Skeletal muscle tissue (tissue), 4 donors: ENCODE measurements around the gene RGS8. TPM values are rescaled to one million over a fixed set of nuclear protein-coding genes. Genes with fewer than 3 reads are reported as not detected.

ENCODE experiments used
- H3K27ac ChIP-seq: one replicate; pipeline ENCODE4 v1.7.0; 2013; ENCODE audit warnings: mild to moderate bottlenecking, low read depth, low read length, inconsistent platforms
- H3K27me3 ChIP-seq, 3 donors: one replicate each; pipeline ENCODE4 v1.7.0; 2013; ENCODE audit warnings: low read length in 3 of 3; ENCODE audit not compliant: control insufficient read depth in 3 of 3, insufficient read depth in 3 of 3
- H3K36me3 ChIP-seq, 3 donors: one replicate each; pipeline ENCODE4 v1.7.0; 2013; ENCODE audit warnings: low read length in 3 of 3; ENCODE audit not compliant: control insufficient read depth in 3 of 3, insufficient read depth in 3 of 3
- H3K4me1 ChIP-seq, 3 donors: one replicate each; pipeline ENCODE4 v1.7.0; 2013; ENCODE audit warnings: low read length in 3 of 3, mild to moderate bottlenecking in 3 of 3; ENCODE audit not compliant: control insufficient read depth in 3 of 3, insufficient read depth in 3 of 3
- H3K4me3 ChIP-seq, 3 donors: one replicate each; pipeline ENCODE4 v1.7.0; 2013; ENCODE audit warnings: low read length in 3 of 3
- H3K9ac ChIP-seq, 3 donors: one replicate each; pipeline ENCODE4 v1.7.0; 2013; ENCODE audit warnings: low read length in 3 of 3, mild to moderate bottlenecking in 3 of 3, moderate library complexity in 2 of 3, low read depth in 1 of 3
- H3K9me3 ChIP-seq, 3 donors: one replicate each; pipeline ENCODE4 v1.7.0; 2013; ENCODE audit warnings: low read length in 3 of 3; ENCODE audit not compliant: control insufficient read depth in 3 of 3
- total RNA-seq: library from RNA; depleted of rRNA; stranded (reverse); fragments of >200 nt; gene quantifications from one replicate; pipeline ENCODE4 v1.2.3, GENCODE V29; 2014
- donor health status: Osteomylitis.

RGS8 gene
- total RNA-seq, 1 donor from 2014 or later, result not detected

DNA sequence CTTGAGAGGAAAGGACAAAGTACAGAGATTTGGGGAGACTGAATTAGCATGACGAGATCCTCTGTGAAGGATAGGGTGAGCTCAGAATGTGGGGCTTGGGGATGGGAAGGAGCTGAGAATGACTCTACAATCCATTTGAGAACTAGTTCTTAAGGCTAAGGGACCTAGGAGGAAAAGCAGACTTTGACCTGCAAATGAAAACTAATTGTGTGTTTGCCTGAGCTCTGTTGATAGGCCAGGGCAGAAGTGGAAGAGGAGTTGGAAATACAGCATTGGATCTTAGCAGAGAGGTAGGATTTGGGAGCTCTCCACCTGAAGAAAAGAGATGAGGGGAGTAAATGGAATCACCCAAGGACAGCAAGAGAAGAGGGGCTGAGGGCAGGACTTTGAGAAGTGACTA is 2.1 kb upstream of the RGS8 start:
- peaks cover 7 to 18% (median 13%) of the 10 kb centered on the region in 3 donors for H3K27me3 ChIP-seq
- H3K9ac ChIP-seq, result no peak overlapping the region
- H3K27ac ChIP-seq, result no peak overlapping the region
- no peak overlapping the region for H3K4me3 ChIP-seq
- H3K9me3 ChIP-seq, result no peaks in the 10 kb centered on the region
- H3K36me3 ChIP-seq, result no peaks in the 10 kb centered on the region
- H3K4me1 ChIP-seq, result no peaks in the 10 kb centered on the region

DNA sequence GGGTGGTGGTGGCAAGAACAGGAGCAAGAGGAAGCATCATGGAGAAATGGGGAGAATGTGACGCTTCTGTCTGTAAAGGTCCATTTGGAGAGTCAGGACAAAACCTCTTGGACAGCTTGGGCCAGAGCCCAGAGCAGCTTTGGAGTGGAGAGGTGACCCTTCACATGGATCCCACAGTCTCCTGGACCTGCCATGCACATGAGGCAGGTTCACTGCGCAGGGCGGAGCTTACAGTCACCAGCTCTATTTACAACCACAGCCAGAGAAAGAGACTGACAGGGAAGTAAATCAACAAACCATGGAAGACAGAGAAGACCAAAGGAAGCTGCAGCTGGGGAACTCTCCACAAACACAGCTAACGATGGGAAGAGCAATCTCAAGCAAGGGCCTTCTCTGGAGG is 828 bp upstream of the RGS8 start:
- H3K9me3 ChIP-seq, result no peaks in the 10 kb centered on the region
- H3K4me1 ChIP-seq, result peaks cover 0 to under 1% (median 0%) of the 10 kb centered on the region in 3 donors
- no peak overlapping the region for H3K4me3 ChIP-seq
- no peak overlapping the region for H3K9ac ChIP-seq
- no peaks in the 10 kb centered on the region for H3K36me3 ChIP-seq
- peaks cover 7 to 23% (median 20%) of the 10 kb centered on the region in 3 donors for H3K27me3 ChIP-seq
- no peak overlapping the region for H3K27ac ChIP-seq

GRCh38 chr1:182682898-182683501 is 1.4 kb downstream of the RGS8 start:
- peaks cover 7 to 24% (median 20%) of the 10 kb centered on the region in 3 donors for H3K27me3 ChIP-seq
- H3K27ac ChIP-seq, result no peak overlapping the region
- peaks cover 0 to 3% (median 0%) of the 10 kb centered on the region in 3 donors for H3K4me1 ChIP-seq
- no peaks in the 10 kb centered on the region for H3K9me3 ChIP-seq
- H3K9ac ChIP-seq, result no peak overlapping the region
- no peak overlapping the region for H3K4me3 ChIP-seq
- H3K36me3 ChIP-seq, result no peaks in the 10 kb centered on the region

- no peak overlapping the region for H3K9ac ChIP-seq
- H3K36me3 ChIP-seq, result no peaks in the 10 kb centered on the region
- no peak overlapping the region for H3K27ac ChIP-seq
- H3K9me3 ChIP-seq, result no peaks in the 10 kb centered on the region
- peaks cover 7 to 24% (median 20%) of the 10 kb centered on the region in 3 donors for H3K27me3 ChIP-seq
- no peak overlapping the region for H3K4me3 ChIP-seq
- H3K4me1 ChIP-seq, result peaks cover 0 to 3% (median 0%) of the 10 kb centered on the region in 3 donors
Measured at GRCh38 chr1:182682406-182682805, 2.0 kb downstream of the RGS8 start.

DNA sequence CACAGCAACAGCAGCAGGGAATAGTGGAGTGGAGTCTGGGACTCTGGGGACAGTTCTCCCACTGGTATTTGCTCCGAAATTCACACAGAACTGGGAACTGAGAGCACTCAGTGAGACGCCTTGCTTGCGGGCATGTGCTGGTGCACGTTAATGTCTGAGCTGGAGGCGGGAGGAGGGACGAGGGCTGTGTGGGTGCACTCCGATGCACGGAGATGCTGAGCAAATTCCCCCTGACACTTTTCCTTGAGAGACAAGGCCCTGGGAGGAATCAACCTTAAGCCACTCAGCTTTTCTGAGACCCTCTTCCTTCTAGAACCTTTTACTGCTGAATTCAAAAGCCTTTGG is 2.8 kb downstream of the RGS8 start:
- H3K36me3 ChIP-seq, result no peaks in the 10 kb centered on the region
- no peak overlapping the region for H3K4me3 ChIP-seq
- H3K27ac ChIP-seq, result no peak overlapping the region

DNA sequence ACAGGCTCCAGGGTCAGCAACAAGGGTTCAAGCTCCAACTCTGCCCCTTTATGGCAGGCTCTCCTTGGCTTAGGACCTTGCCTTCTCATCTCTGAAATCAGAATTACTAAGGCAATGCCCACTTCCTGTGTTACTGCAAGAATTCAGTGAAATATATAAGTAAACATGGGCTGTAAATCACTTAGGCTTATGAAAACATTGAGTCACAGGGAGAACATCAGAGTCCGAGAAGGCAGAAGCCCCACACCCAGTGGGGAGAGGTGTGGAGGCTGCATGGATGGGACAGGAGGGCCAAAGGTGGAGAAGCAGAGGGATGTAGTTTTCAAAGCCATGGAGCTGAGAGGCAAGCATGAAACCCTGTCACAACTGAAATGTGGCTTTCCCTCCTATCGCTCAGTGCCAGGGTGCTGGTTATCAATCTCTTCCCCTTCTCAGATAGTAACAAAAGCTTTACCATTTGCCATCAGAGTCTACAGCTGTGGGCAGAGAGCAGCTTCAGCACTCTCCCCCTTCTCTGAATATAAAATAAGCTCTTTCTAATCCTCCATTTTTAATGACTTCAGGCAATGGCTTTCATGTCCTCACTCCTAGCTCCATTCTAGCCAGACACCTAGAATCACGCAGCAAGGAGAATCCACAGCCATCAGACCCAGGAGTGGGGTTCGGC is 3.4 kb downstream of the RGS8 start:
- Histone ChIP-seq H3K4me3 (no peak overlapping the region), H3K9me3 (no peaks in the 10 kb centered on the region), H3K27me3 (peaks cover 7 to 24% (median 20%) of the 10 kb centered on the region in 3 donors), H3K36me3 (no peaks in the 10 kb centered on the region), H3K27ac (no peak overlapping the region), H3K9ac (no peak overlapping the region), H3K4me1 (peaks cover 0 to 5% (median 0%) of the 10 kb centered on the region in 3 donors)

More for the DNA sequence above, 2.8 kb downstream of the RGS8 start:
- Histone ChIP-seq H3K9me3 (no peaks in the 10 kb centered on the region), H3K9ac (no peak overlapping the region), H3K4me1 (peaks cover 0 to 3% (median 0%) of the 10 kb centered on the region in 3 donors), H3K27me3 (peaks cover 7 to 24% (median 20%) of the 10 kb centered on the region in 3 donors)

DNA sequence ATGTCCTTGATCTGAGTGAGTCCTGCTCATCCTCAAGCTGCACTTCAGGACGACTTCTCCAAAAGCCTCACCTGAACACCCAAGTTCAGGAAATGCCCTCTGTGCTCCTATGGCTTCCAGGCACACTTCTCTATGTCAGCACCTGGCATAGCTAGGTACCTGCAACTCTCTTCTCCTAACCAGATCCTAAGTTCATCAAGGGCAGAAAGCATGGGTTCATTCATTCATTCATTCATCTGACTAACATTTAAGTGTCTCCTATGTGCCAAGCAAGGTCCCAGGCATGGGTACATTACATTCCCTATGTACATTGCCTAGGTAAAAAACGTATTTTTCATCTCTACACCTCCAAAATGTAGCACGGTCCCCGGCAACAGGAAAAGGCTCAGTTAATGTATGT is 4.0 kb downstream of the RGS8 start:
- Histone ChIP-seq H3K27ac (no peak overlapping the region), H3K4me1 (peaks cover under 1 to 5% (median 2%) of the 10 kb centered on the region in 3 donors), H3K36me3 (no peaks in the 10 kb centered on the region), H3K9ac (no peak overlapping the region), H3K4me3 (no peak overlapping the region), H3K9me3 (no peaks in the 10 kb centered on the region), H3K27me3 (peaks cover 5 to 23% (median 14%) of the 10 kb centered on the region in 3 donors)

DNA sequence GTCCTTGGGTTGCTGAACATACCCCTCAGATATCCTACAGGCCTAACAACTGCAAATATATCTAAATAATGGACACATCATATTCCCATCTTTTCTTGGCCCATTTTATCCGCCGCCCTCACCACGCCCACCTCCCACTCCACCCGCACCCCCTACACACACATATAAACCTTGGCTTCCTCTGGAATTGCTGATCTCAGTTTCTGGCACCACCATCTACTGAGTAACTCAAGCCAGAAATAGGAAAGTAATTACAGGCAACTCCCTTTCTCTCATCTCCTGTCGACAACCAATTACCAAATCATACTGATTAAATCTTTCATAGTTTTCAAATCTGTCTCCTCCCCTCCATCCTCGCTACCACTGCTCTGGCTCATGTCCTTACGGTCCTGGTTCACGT is 4.7 kb downstream of the RGS8 start:
- no peak overlapping the region for H3K27ac ChIP-seq

DNA sequence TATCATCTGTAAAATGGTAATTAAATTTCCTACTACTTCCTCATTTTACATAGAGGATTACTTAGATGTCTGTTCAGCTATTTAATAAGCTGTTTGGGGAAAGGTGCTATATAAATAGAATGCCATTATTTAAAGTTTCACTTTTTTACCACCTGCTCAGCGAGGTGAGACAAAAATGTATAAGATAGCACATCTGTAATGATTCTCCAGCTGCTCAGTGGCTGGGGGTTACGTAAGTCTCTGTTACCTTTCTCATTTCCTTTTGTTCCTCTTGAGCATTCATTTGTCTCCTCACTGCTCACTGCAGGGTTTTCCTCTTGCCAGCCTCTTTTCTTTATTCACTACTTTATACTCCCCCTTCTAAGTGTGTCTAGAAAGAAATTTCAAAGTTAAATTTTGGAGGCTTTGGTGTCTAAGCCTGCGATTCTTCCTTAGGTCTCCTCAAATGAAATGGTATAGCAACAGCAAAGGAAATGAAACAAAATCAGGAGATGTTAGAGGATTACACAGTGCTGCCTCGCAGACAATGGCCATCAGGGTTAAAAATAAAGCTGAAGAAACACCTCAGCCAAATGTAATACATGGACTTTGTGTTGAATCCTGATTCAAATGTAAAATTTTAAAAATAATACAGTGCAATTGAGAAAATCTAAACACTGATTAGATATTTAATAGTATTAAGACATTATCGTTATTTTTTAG is 6.8 kb downstream of the RGS8 start:
- Histone ChIP-seq H3K9ac (no peak overlapping the region), H3K4me3 (no peak overlapping the region), H3K9me3 (no peaks in the 10 kb centered on the region), H3K36me3 (no peaks in the 10 kb centered on the region), H3K4me1 (peaks cover 11 to 18% (median 17%) of the 10 kb centered on the region in 3 donors), H3K27ac (no peak overlapping the region), H3K27me3 (peaks cover 0 to 13% (median 6%) of the 10 kb centered on the region in 3 donors)

More for the DNA sequence above, 4.7 kb downstream of the RGS8 start:
- Histone ChIP-seq H3K9ac (no peak overlapping the region), H3K27me3 (peaks cover 4 to 18% (median 13%) of the 10 kb centered on the region in 3 donors), H3K36me3 (no peaks in the 10 kb centered on the region), H3K9me3 (no peaks in the 10 kb centered on the region), H3K4me3 (no peak overlapping the region), H3K4me1 (peaks cover 7 to 10% (median 9%) of the 10 kb centered on the region in 3 donors)

GRCh38 chr1:182676274-182676673 is 8.1 kb downstream of the RGS8 start:
- Histone ChIP-seq H3K9ac (no peak overlapping the region), H3K4me3 (no peak overlapping the region), H3K36me3 (no peaks in the 10 kb centered on the region), H3K27ac (peak overlapping the region; percentile 31), H3K4me1 (peaks cover 11 to 18% (median 17%) of the 10 kb centered on the region in 3 donors), H3K9me3 (no peaks in the 10 kb centered on the region), H3K27me3 (peaks cover 6 to 18% (median 13%) of the 10 kb centered on the region in 3 donors)
